NB4 (cell line): ENCODE data around the gene MRPL23.

Source experiments
- DNase-seq: peaks from one replicate; pipeline ENCODE4 v3.0.0; 2010; ENCODE audit warnings: low read depth
- H3K4me3 ChIP-seq: one replicate; pipeline ENCODE4 v1.5.1; 2011; ENCODE audit warnings: mild to moderate bottlenecking, low read depth, low read length, moderate library complexity
- CTCF ChIP-seq: IDR thresholded peaks from one replicate; pipeline ENCODE4 v1.5.1; 2012; ENCODE audit warnings: low read depth, low read length
- MAX ChIP-seq: IDR thresholded peaks from 2 replicates; pipeline ENCODE4 v1.6.1; 2011; ENCODE audit warnings: low read depth, low read length
- MYC ChIP-seq: IDR thresholded peaks from 2 replicates; pipeline ENCODE4 v1.6.1; 2011; ENCODE audit warnings: low read depth, low read length
- POLR2A ChIP-seq: IDR thresholded peaks from 2 replicates; pipeline ENCODE4 v1.6.1; 2011; ENCODE audit warnings: mild to moderate bottlenecking; ENCODE audit not compliant: insufficient read length; ENCODE audit errors: extremely low read depth

The MRPL23 gene

GRCh38 chr11:1964348-1964747, 17.2 kb downstream of the MRPL23 start:
- no peak for TF ChIP-seq CTCF
- no peak for TF ChIP-seq MYC
- no peak for TF ChIP-seq MAX
- H3K4me3 ChIP-seq = no peak overlapping the region

GRCh38 chr11:1964955-1965354, 17.8 kb downstream of the MRPL23 start:
- TF ChIP-seq POLR2A (no peak), MAX (no peak), MYC (no peak), CTCF (no peak)

More at GRCh38 chr11:1964348-1964747, 17.2 kb downstream of the MRPL23 start:
- no peak for DNase-seq

GRCh38 chr11:1966531-1966930, 19.4 kb downstream of the MRPL23 start:
- DNase-seq = no peak
- H3K4me3 ChIP-seq = no peak overlapping the region
- no peak for TF ChIP-seq MAX

More at GRCh38 chr11:1964955-1965354, 17.8 kb downstream of the MRPL23 start:
- H3K4me3 ChIP-seq = no peak overlapping the region
- no peak for DNase-seq

- no peak for TF ChIP-seq POLR2A
- no peak for TF ChIP-seq MAX
- TF ChIP-seq MYC = no peak
- TF ChIP-seq CTCF = no peak
- DNase-seq = no peak
- H3K4me3 ChIP-seq = no peak overlapping the region
These were observed 20.6 kb downstream of the MRPL23 start for GRCh38 chr11:1967641-1968225.

GRCh38 chr11:1968454-1969002, 21.4 kb downstream of the MRPL23 start:
- TF ChIP-seq MAX (no peak), POLR2A (no peak), CTCF (no peak), MYC (no peak)

GRCh38 chr11:1969035-1969434, 21.9 kb downstream of the MRPL23 start:
- no peak for DNase-seq
- no peak for TF ChIP-seq POLR2A
- TF ChIP-seq MAX = no peak
- TF ChIP-seq MYC = no peak
- TF ChIP-seq CTCF = no peak

More at GRCh38 chr11:1968454-1969002, 21.4 kb downstream of the MRPL23 start:
- H3K4me3 ChIP-seq = no peak overlapping the region
- no peak for DNase-seq

More at GRCh38 chr11:1969035-1969434, 21.9 kb downstream of the MRPL23 start:
- H3K4me3 ChIP-seq = no peak overlapping the region
